ENCODE measurements around the gene AZIN2.
"Not testable (repeated sequence)": the region's sequence is repeated elsewhere in the genome, so short reads cannot be mapped to it uniquely, and the experiment has no call there.

The AZIN2 gene

DNA sequence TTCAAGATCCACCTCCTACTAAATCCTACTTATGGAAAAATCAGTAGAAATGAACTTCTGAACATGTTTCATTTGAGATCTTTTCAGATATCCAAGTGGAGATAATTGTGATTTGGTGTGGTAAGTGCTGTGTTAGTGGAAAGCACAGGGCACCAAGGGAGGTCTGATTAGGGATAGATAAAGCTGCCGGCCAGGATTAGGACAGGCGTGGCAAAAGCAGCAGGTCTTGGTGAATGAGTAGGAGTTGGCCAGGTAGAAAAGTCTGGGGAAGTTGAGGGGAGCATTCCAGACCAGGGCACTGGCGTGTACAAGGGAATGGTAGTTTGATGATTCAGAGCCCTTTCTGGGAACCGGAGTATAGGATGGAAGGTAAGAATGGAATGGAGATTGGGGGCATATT, 47.8 kb downstream of the AZIN2 start:
- no peak for DNase-seq (ENCODE audit: low read depth in 1 of 2, low spot score in 1 of 2)
- in situ Hi-C loops (cut with HindIII; ENCODE audit: low pct_unique_long_range_greater_than_20kb, low sequenced_read_pairs), result no loop called here
- TF ChIP-seq JUND (IDR thresholded peaks at IDR 0.05; ENCODE audit: low read depth), result no peak

DNA sequence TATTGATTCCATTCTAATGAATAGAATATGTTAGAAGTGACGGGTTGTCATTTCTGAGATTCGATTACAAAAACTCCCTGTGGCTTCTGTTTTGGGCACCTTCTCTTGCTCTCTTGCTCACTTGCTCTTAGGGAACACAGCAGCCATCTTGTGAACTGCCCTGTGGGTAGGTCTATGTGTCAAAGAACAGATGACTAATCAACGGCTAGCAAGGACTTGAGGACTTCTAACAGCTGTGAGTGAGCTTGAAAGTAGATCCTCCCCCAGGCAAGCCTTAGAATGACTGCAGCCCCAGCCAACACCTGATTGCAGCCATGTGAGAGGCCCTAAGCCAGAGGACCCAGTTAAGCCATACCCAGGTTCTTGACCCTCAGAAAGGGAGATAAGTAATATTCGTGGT, 49.3 kb downstream of the AZIN2 start:
- in situ Hi-C loops (cut with HindIII; ENCODE audit: low pct_unique_long_range_greater_than_20kb, low sequenced_read_pairs), result no loop called here
- no peak for DNase-seq (ENCODE audit: low read depth in 1 of 2, low spot score in 1 of 2)

GRCh38 chr1:33131191-33131590, 50.2 kb downstream of the AZIN2 start:
- DNase-seq (ENCODE audit: low read depth in 1 of 2, low spot score in 1 of 2), result no peak
- in situ Hi-C loops (cut with HindIII; ENCODE audit: low pct_unique_long_range_greater_than_20kb, low sequenced_read_pairs), result no loop called here
- no peak for TF ChIP-seq JUND (IDR thresholded peaks at IDR 0.05; ENCODE audit: low read depth)

More for the DNA sequence above, 49.3 kb downstream of the AZIN2 start:
- no peak for TF ChIP-seq JUND (IDR thresholded peaks at IDR 0.05; ENCODE audit: low read depth)

- DNase-seq (ENCODE audit: low read depth in 1 of 2, low spot score in 1 of 2), result no peak
- no peak for TF ChIP-seq JUND (IDR thresholded peaks at IDR 0.05; ENCODE audit: low read depth)
- in situ Hi-C loops (cut with HindIII; ENCODE audit: low pct_unique_long_range_greater_than_20kb, low sequenced_read_pairs), result no loop called here
Observed at GRCh38 chr1:33132549-33132948, 51.6 kb downstream of the AZIN2 start.

GRCh38 chr1:33133478-33134105, 52.6 kb downstream of the AZIN2 start:
- in situ Hi-C loops (cut with HindIII; ENCODE audit: low pct_unique_long_range_greater_than_20kb, low sequenced_read_pairs), result no loop called here
- TF ChIP-seq JUND (IDR thresholded peaks at IDR 0.05; ENCODE audit: low read depth), result no peak
- DNase-seq (ENCODE audit: low read depth in 1 of 2, low spot score in 1 of 2), result no peak

- in situ Hi-C loops (cut with HindIII; ENCODE audit: low pct_unique_long_range_greater_than_20kb, low sequenced_read_pairs); DNase-seq (ENCODE audit: low read depth in 1 of 2, low spot score in 1 of 2): not testable (repeated sequence)
Observed at GRCh38 chr1:33136041-33136440, 55.1 kb downstream of the AZIN2 start.

- TF ChIP-seq JUND (IDR thresholded peaks at IDR 0.05; ENCODE audit: low read depth), result no peak
- in situ Hi-C loops (cut with HindIII; ENCODE audit: low pct_unique_long_range_greater_than_20kb, low sequenced_read_pairs), result no loop called here
- DNase-seq (ENCODE audit: low read depth in 1 of 2, low spot score in 1 of 2), result no peak
Observed at GRCh38 chr1:33137800-33138199, 56.8 kb downstream of the AZIN2 start.

GRCh38 chr1:33140153-33141149, 59.5 kb downstream of the AZIN2 start:
- peak in 1 of 2 experiments; percentile 23 for DNase-seq (ENCODE audit: low read depth in 1 of 2, low spot score in 1 of 2)
- in situ Hi-C loops (cut with HindIII; ENCODE audit: low pct_unique_long_range_greater_than_20kb, low sequenced_read_pairs), result no loop called here
- TF ChIP-seq JUND (IDR thresholded peaks at IDR 0.05; ENCODE audit: low read depth), result no peak

GRCh38 chr1:33141216-33141615, 60.3 kb downstream of the AZIN2 start:
- no peak for DNase-seq (ENCODE audit: low read depth in 1 of 2, low spot score in 1 of 2)
- no peak for TF ChIP-seq JUND (IDR thresholded peaks at IDR 0.05; ENCODE audit: low read depth)
- in situ Hi-C loops (cut with HindIII; ENCODE audit: low pct_unique_long_range_greater_than_20kb, low sequenced_read_pairs), result no loop called here

DNA sequence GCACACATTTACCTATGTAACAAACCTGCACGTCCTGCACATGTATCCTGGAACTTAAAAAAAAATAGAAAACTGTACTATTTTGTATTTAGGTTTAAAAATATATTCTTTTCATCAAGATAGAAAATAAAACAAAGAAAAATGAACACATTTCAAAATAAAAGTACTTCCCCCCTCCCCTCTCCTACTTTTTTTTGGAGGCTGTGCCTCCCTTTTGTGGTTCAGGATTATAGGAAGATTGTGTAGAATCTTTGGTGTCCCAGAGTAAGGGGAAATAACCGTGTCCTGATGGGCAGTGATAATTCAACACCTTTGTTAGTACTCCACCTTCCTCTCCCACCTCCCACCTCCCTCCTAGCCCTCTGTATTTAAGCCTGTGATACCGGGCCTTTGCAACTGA, 60.8 kb downstream of the AZIN2 start:
- in situ Hi-C loops (cut with HindIII; ENCODE audit: low pct_unique_long_range_greater_than_20kb, low sequenced_read_pairs), result no loop called here
- DNase-seq (ENCODE audit: low read depth in 1 of 2, low spot score in 1 of 2), result no peak
- TF ChIP-seq JUND (IDR thresholded peaks at IDR 0.05; ENCODE audit: low read depth), result no peak

- TF ChIP-seq JUND (IDR thresholded peaks at IDR 0.05; ENCODE audit: low read depth), result no peak
- in situ Hi-C loops (cut with HindIII; ENCODE audit: low pct_unique_long_range_greater_than_20kb, low sequenced_read_pairs), result no loop called here
- no peak for DNase-seq (ENCODE audit: low read depth in 1 of 2, low spot score in 1 of 2)
Observed at GRCh38 chr1:33142483-33143064, 61.6 kb downstream of the AZIN2 start.

DNA sequence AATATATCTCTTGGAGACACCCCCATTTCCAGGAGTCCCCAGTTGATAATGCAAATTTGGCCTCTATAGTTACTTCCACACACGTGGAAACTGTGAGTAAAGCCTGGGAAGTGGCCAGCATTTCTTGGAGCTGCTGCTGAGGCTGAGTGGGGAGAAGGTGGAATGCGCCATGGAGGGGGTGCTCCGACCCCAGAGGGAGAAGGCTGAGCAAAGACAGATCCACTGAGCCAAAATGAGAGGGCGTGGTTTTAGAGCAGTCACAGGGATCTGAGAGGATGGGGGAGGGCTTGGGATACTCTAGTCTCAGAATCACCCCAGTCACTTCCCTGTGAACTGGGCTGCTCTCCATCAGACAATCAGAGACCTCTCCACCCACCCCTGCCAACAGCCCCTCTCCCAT, 62.2 kb downstream of the AZIN2 start:
- in situ Hi-C loops (cut with HindIII; ENCODE audit: low pct_unique_long_range_greater_than_20kb, low sequenced_read_pairs), result no loop called here
- TF ChIP-seq JUND (IDR thresholded peaks at IDR 0.05; ENCODE audit: low read depth), result no peak
- no peak for DNase-seq (ENCODE audit: low read depth in 1 of 2, low spot score in 1 of 2)

DNA sequence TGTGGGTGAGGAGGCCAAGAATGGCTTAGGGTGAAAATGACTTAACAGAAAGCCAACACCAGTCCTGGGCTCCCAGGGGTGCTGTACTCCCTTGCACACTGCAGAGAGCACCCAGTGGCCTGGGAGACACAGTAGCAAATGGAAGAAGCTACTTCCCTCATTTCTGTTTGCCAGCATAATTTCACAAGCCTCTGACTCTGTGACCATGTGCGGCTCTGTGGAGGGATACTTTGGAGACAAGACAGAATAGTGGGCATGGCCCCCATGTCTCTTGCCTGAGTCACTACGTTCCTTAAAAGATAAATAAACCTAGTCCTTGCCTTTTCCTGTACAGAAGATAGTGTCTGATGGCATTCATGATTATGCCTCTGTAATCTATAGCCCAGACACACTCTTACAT, 62.7 kb downstream of the AZIN2 start:
- no peak for DNase-seq (ENCODE audit: low read depth in 1 of 2, low spot score in 1 of 2)
- no peak for TF ChIP-seq JUND (IDR thresholded peaks at IDR 0.05; ENCODE audit: low read depth)
- in situ Hi-C loops (cut with HindIII; ENCODE audit: low pct_unique_long_range_greater_than_20kb, low sequenced_read_pairs), result no loop called here
